HG03378 (cell line): ENCODE measurements around the gene SMARCAL1.

Source experiments
- ATAC-seq: cut with Tn5 transposase; IDR thresholded peaks from one replicate; pipeline ENCODE4 v1.9.1; 2021; ENCODE audit warnings: mild to moderate bottlenecking, moderate library complexity; ENCODE audit not compliant: unreplicated experiment

Gene SMARCAL1

GRCh38 chr2:216426166-216426777 lies 14.0 kb downstream of the SMARCAL1 start:
- ATAC-seq: no peak

GRCh38 chr2:216426938-216427337 lies 14.7 kb downstream of the SMARCAL1 start:
- ATAC-seq: no peak

GRCh38 chr2:216428618-216429350 lies 16.5 kb downstream of the SMARCAL1 start:
- ATAC-seq: no peak

DNA sequence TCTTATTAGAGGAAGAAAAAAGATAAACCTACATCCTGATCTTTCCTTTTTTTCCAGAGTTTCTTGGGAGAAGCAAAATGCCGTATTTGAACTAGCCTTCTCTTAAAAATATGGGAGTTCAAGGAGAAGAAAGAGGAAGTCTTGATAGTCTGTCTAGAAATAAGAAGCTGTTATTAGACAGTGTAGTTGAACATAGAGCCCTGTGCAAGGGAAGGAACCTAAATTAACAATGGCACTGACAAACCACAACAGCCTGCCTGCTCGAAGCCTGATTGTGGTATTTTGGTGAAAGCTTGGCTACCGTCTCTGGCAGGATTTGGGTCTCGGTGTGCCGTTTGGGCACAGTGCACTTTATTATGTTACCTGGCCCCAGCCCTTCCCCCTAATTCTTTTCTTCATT lies 17.1 kb downstream of the SMARCAL1 start:
- ATAC-seq: no peak

- ATAC-seq: no peak
These were observed 18.7 kb downstream of the SMARCAL1 start for GRCh38 chr2:216430811-216431530.

DNA sequence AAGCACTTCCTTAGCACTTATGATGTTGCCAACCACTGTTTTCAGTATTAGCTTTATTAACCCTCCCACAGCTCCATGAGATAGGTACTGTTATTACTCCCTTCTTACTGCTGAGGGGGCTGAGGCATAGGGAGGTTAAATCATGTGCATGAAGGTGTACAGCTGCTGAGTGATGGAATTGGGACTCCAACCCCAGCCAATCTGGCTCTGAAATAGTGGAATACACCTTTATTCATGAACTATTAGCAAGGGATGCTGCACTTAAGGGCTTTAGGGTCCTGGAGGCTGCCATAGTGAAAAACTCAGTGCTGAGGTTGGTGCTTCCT lies 19.2 kb downstream of the SMARCAL1 start:
- ATAC-seq: no peak

GRCh38 chr2:216436383-216436782 lies 24.1 kb downstream of the SMARCAL1 start:
- no peak for ATAC-seq

DNA sequence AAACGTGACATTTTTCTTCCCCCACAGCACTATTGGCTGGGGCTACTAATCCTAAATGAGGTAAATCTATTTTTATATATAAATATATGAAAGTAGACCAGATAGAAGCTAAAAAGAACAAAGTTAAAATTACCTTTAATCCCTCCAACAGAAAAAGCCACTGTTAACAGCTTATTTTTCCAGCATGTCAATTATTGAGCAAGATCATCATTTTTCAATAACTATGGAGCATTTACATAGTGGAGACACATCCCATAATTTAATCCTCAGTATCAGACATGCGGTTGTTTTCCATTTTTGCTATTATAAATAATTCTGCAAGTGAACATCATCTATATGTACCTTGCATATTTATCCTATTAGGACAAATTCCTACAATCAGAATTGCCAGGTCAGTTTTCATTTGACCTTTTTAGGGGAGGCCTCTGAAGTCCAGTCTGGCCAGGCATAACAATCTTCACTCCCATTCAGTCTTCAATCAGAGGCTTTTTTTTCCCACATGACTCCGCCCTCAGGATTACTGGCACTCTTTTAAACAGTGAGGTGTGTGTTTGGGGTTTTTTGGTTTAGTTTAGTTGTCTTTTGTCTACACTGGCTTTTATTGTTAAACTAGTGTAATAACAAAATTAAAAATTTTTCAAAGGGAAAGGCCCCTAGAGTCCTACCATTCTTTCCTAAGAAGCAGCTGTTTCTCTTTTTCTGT lies 29.2 kb downstream of the SMARCAL1 start:
- no peak for ATAC-seq

- ATAC-seq: no peak
These were observed 33.2 kb downstream of the SMARCAL1 start for GRCh38 chr2:216445501-216445900.

- ATAC-seq: no peak
These were observed 34.1 kb downstream of the SMARCAL1 start for GRCh38 chr2:216446343-216446742.

- no peak for ATAC-seq
These were observed 35.0 kb downstream of the SMARCAL1 start for GRCh38 chr2:216447293-216447692.

GRCh38 chr2:216448829-216449228 lies 36.5 kb downstream of the SMARCAL1 start:
- no peak for ATAC-seq

DNA sequence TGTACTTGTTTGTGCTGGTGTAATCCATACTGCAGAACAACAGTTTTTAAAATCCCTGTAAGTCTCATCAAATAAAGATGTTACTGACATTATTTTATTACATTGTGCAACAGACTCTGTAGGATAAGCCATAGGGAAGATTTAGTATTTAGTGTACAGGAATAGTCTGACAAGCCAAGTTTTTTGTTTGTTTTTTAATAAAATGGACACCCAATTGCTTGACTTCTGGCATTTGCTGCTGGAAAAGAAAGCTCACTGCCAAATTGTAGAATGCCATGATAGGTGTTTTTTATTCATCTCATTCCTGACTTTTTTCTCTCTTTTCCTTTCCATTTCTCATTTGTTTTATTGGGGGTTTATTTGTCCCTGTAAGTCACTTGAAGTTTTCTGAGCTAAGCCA lies 38.1 kb downstream of the SMARCAL1 start:
- ATAC-seq: no peak

- ATAC-seq: no peak
These were observed 38.5 kb downstream of the SMARCAL1 start for GRCh38 chr2:216450784-216451183.

- no peak for ATAC-seq
These were observed 41.8 kb downstream of the SMARCAL1 start for GRCh38 chr2:216453955-216454614.

DNA sequence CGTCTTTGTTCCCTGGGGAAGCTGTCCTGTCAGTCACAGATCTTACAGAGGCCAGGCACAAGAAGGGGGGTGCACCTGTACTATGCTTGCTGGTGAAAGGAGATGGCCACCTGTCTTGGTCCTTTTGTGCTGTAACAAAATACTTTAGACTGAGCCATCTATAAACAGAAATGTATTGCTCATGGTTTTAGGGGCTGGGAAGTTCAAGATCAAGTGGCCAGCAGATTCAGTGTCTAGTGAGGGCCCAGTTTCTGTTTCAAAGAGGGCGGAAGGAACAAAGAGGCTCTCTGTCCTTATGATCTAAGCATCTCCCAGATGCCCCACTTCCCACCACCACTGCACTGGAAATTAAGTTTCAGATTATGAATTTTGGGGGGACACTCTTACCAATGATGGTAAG lies 50.9 kb downstream of the SMARCAL1 start:
- no peak for ATAC-seq

- no peak for ATAC-seq
These were observed 51.9 kb downstream of the SMARCAL1 start for GRCh38 chr2:216464104-216464720.

DNA sequence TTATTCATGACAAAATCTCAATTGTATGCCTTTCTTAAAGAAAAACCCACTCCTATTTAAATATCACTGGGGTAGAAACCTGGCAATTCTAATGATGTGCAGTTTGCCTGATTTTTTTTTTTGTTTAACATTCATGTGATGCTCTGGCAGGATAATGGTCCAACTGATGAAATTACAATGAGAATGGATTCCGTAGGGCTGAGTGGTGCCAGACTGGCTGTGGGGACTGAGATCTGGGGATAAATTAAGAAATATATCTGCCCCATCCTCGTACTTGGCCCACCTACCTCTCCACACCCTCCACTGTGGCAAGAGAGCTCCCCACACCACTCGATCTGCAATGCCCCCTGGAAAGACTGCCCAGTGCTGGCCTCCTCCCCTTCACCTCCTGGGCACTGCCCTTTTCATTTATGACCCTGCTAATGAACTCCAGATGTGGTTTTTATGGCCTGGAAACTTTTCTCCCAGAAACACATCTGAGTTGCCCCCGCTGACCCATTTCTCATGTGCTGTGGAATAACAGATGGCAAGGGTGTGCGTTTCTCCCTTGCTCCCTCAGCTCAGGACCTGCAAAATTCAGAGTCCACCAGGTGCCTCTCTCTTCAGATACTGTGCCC lies 53.4 kb downstream of the SMARCAL1 start:
- no peak for ATAC-seq

- no peak for ATAC-seq
These were observed 55.6 kb downstream of the SMARCAL1 start for GRCh38 chr2:216467845-216468244.

GRCh38 chr2:216469661-216470060 lies 57.4 kb downstream of the SMARCAL1 start:
- ATAC-seq: no peak
